A172 (cell line): Measurements from ENCODE around the gene EMD. TPM values are rescaled to one million over a fixed set of nuclear protein-coding genes. Genes with fewer than 3 reads are reported as not detected.

ENCODE experiments used
- DNase-seq: peaks from one replicate; pipeline ENCODE4 v3.0.0-alpha.2; 2015; ENCODE audit warnings: low spot score
- total RNA-seq: library from RNA; depleted of rRNA; stranded (reverse); fragments of >200 nt; shearing (Covaris generic); gene quantifications from 2 replicates; pipeline ENCODE4 v1.2.3, GENCODE V29; 2014

Gene EMD
- total RNA-seq, 1 experiment from 2014 or later: 82.0 TPM

GRCh38 chrX:154355094-154355775, 23.9 kb upstream of the EMD start:
- no peak for DNase-seq

- DNase-seq: no peak
Measured at GRCh38 chrX:154355776-154356140, 23.3 kb upstream of the EMD start.

- no peak for DNase-seq
Measured at GRCh38 chrX:154356596-154356995, 22.5 kb upstream of the EMD start.

DNA sequence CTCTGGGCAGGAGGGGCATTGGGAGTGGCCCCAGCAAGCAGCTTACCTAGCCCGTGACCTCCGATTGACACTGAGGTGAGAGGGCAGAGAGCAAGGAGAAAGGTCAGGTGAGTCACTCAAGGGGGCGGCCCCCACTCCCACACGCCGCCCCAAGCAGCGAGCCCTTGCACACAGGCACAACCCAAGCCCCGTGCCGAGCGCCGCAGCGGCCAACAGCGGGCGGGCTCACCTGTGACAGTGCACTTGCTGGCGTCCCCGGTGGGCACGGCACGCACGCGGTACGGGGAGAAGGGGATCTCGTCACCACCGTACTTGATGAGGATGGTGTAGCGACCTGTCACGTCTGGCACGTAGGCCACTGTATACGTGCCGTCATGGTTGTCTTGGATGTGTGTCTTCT, 21.9 kb upstream of the EMD start:
- DNase-seq: no peak

- no peak for DNase-seq
Measured at GRCh38 chrX:154358011-154358410, 21.1 kb upstream of the EMD start.

DNA sequence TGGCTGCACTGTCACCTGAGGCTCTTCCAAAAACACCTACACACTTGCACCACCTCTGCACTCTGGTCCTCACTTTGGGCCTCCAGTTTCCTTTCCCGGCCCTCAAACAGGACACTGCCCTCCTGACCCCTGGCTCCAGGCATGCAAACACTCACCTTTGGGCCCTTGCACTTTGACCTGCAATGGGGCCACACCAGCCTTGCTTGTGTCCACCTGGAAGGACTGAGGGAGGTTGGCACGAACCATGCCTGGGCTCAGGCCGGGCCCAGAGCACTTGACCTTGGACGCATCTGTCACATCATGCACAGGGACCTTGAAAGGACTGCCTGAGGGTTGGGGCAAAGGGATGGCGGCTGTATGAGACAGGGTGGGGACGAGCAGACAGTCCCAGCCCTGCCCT, 20.3 kb upstream of the EMD start:
- no peak for DNase-seq

GRCh38 chrX:154359362-154360154, 19.5 kb upstream of the EMD start:
- no peak for DNase-seq

GRCh38 chrX:154360155-154360713, 18.9 kb upstream of the EMD start:
- DNase-seq: no peak

GRCh38 chrX:154362085-154362742, 16.9 kb upstream of the EMD start:
- no peak for DNase-seq

GRCh38 chrX:154363706-154364439, 15.2 kb upstream of the EMD start:
- DNase-seq: no peak

DNA sequence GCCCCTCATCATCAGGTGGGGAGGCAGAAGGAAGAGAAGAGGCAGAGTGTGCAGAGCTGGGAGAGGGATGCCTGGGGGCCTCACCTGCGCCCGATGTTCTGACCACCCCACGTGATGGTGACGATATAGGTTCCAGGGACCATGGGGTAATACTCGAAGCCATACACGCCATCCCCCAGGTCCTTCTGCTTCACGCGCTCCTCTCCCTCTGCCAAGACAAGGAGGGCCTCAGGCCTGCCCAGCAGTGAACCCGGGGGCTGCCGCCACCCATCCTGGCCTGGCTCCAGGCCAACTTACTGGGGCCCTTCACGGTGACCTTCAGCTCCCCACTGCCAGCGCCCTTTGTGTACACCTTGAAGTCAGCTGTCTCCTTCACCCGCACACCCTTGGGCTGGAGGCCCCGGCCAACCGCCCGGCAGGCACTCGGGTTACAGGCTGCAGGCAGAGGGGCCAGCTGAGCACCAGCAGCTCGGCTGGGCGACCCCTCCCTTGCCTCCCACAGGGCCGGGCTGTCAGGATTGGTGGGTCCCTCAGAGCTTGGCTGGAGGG, 14.0 kb upstream of the EMD start:
- no peak for DNase-seq

GRCh38 chrX:154365997-154366665, 13.0 kb upstream of the EMD start:
- no peak for DNase-seq

DNA sequence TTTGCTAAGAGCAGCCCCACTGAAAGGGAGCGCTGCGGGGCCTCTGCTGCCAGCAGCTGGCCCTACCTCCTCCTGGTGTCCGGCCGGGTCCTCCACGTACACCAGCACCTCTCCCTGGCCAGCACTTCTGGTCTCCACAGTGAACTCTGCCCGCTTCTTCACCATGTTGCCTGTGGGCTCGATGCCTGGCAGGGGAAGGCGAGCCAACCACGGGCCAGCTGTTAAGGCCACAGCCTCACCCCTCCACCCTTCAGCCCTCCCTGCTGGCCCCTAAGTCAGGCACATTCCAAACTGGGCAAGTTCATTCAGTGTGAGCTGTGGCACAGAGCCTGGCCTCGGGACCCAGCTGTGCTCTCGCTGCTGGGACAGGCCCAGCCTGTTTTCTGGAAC, 12.4 kb upstream of the EMD start:
- DNase-seq: no peak

- no peak for DNase-seq
Measured at GRCh38 chrX:154367474-154368308, 11.4 kb upstream of the EMD start.

GRCh38 chrX:154368630-154369448, 10.3 kb upstream of the EMD start:
- peak; percentile 99 for DNase-seq

GRCh38 chrX:154369449-154370299, 9.4 kb upstream of the EMD start:
- peak; percentile 97 for DNase-seq

DNA sequence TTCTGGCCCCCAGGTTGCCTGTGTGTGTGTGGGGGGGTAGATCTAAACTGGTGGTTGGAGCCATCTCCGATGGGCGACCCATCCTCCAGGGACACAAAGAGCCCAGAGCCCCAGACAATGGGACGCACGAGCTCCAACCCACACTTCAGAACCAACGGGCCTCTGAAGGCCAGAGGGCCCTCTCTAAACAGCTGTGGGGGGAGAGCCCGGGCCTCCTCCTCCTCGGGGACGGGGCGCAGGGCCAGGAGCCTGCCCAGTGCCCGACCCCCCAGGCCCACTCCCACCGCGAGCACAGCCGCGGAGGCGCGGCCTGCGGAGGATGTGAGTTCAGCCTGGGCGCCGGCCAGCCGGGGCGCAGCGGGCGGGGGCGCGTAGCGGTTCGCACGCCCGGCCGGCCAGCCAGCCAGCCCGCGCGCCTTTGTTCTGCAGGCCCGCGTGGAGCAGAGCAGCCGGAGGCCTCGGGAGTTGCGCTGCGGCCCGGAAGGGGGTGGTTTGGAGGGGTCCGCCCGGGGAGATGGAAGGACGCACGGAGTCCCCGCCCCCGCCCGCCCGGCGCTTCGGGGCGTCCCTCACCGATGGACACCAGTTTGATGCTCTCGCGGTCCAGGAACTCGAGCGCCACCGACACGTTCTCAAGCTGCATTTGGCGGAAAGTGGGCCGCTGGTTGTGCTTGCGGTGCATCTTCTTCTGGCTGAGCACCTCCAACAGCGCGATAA, 8.6 kb upstream of the EMD start:
- DNase-seq: no peak
